Neural crest cell (in vitro differentiated cells): ENCODE results near the gene C6orf136. TPM values are rescaled to one million over a fixed set of nuclear protein-coding genes. Genes with fewer than 3 reads are reported as not detected.

Experiments used
- DNase-seq: peaks from one replicate; pipeline ENCODE4 v3.0.0; 2021; ENCODE audit warnings: low read depth, mixed read lengths, low spot score
- H3K27ac Mint-ChIP-seq: one replicate; pipeline ENCODE4 v1.8.0; 2021; ENCODE audit warnings: mild to moderate bottlenecking, mixed read lengths; ENCODE audit not compliant: unreplicated experiment
- H3K27me3 Mint-ChIP-seq: 2 replicates; pipeline ENCODE4 v1.8.0; 2021; ENCODE audit warnings: low read depth, mild to moderate bottlenecking, mixed read lengths
- H3K36me3 Mint-ChIP-seq: 2 replicates; pipeline ENCODE4 v1.8.0; 2021; ENCODE audit warnings: low read depth, mild to moderate bottlenecking, mixed read lengths
- H3K4me1 Mint-ChIP-seq: 2 replicates; pipeline ENCODE4 v1.8.0; 2021; ENCODE audit warnings: mixed read lengths
- H3K4me3 Mint-ChIP-seq: one replicate; pipeline ENCODE4 v1.8.0; 2021; ENCODE audit warnings: mild to moderate bottlenecking, mixed read lengths
- H3K9me3 Mint-ChIP-seq: 2 replicates; pipeline ENCODE4 v1.8.0; 2021; ENCODE audit warnings: mixed read lengths
- CTCF ChIP-seq: fragments of 200-600 bp; sonication (generic); conservative IDR thresholded peaks from 2 replicates; pipeline ENCODE4 v1.5.0; 2021; ENCODE audit warnings: antibody characterized with exemption, mild to moderate bottlenecking
- total RNA-seq: library from RNA; stranded (reverse); gene quantifications from 2 replicates; pipeline ENCODE4 v1.2.1, GENCODE V29; 2021

C6orf136 gene
- total RNA-seq, 1 donor from 2014 or later: 17.4 TPM

DNA sequence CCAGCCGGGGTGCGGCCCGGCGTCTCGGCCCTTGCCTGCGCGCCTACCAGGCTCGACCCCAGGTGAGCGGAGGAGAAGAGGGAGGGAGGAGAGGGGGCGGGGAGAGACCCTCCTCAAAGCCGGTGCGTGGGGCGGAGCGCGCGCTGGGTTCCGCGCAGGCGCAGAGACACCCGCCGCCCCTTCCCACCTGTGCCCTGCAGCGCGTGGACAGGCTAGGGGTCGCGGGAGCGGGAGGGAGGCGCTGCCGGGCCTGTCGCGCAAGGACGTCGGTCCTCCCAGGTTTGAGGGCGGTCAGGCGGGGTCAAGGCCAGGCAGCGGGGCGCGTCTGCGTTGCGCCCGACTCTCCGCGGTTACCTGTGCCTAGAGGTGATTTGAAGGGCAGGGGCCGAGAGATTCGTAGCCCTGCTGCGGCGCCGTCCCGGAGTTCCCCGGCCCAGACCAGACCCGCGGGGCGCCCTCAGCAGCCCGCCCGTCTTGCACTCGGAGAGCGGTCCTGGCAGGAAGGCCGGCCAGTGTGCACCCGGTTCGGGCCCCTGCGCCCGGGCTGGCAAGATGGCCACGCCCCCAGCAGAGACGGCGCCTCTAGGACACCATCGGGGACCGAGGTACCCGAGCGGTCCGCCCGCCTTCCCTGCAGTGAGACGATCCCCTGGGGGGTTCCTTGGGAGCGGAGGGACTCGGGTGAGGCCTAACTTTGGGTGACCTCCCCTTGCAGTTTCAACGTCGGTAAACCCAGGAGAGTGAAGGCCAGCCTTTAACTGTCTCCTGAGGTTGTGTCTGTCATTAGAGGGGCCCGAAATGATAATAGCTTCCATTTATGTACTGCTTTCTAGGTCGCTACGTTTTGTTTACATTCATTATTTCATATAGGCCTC, 546 bp downstream of the C6orf136 start:
- DNase-seq: peak; percentile 67
- Mint-ChIP-seq H3K4me3 (peak overlapping the region; percentile 94), H3K27ac (peak overlapping the region; percentile 87), H3K27me3 (no peaks in the 10 kb centered on the region), H3K9me3 (no peaks in the 10 kb centered on the region), H3K36me3 (peaks cover 5% of the 10 kb centered on the region), H3K4me1 (peaks cover 21% of the 10 kb centered on the region)
- no peak for TF ChIP-seq CTCF

GRCh38 chr6:30651143-30651542, 4.2 kb downstream of the C6orf136 start:
- Mint-ChIP-seq H3K36me3 (peaks cover 9% of the 10 kb centered on the region), H3K9me3 (no peaks in the 10 kb centered on the region), H3K4me1 (peaks cover 14% of the 10 kb centered on the region), H3K27me3 (no peaks in the 10 kb centered on the region), H3K27ac (no peak overlapping the region), H3K4me3 (peak overlapping the region; percentile 83)
- DNase-seq: no peak
- TF ChIP-seq CTCF: no peak

DNA sequence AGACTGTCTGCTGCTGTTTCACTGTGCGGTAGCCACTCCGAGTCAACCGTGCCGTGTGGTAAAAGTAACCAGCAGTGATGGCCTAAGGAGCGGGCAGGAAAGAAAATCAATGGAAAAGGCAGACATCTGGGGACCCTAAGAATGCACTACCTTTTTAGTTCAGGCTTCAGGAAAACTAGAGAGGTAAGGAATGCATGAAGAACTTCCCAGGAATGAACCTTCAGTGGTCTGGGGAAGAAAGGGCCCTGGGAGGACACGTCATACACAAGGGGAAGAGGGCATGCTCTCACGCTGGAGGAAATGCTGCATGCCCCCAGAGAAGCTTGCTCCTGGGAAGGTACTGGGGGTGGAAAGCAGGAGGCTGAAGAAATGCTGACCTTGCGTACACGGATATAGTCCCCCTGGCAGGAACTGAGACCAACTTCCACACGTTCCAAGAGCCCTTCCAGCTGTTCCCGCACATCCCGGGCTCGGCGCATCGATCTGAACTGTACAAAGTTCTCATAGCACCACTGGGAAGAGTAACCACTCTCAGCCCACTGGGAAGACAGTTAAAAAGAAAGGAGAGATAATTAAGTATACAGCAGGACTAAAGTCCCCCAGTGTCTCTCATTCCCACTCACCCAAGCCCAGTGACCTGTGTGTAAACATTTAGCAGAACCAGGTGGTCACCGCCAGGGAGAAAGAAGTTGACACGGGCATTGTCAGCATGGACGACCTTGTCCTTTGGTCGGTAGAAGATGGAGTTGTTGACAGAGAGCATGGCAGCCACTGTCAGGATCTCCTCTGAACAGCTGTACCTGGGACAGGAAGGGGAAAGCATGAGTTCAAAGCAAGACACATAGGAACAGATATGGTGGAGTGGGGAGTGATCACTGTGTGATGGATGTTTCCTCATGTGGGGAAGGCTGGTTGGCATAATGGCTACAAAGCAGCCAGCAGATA, 8.1 kb downstream of the C6orf136 start:
- no peaks in the 10 kb centered on the region for H3K9me3 Mint-ChIP-seq
- no peaks in the 10 kb centered on the region for H3K4me1 Mint-ChIP-seq
- no peak for TF ChIP-seq CTCF
- no peak overlapping the region for H3K27ac Mint-ChIP-seq
- no peaks in the 10 kb centered on the region for H3K27me3 Mint-ChIP-seq
- no peak for DNase-seq
- peak overlapping the region; percentile 27 for H3K4me3 Mint-ChIP-seq
- H3K36me3 Mint-ChIP-seq: peaks cover 14% of the 10 kb centered on the region

DNA sequence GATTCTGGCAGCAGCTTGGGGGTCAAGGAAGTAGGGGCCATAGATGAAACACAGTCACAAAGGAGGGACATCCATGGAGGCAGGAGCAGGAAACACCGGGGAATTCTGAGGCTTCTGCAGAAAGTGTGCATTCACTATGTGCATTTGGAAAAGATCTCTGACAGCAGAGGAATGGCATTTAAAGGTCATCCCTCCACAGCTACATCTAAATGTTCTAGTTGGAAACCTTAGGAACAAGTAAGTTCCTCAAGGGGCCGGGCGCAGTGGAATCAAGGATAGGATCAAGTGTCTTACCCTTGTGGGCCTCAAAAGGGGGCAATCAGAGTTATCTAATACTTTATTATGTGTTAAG, 8.8 kb downstream of the C6orf136 start:
- Mint-ChIP-seq H3K27me3 (no peaks in the 10 kb centered on the region), H3K9me3 (no peaks in the 10 kb centered on the region), H3K4me1 (no peaks in the 10 kb centered on the region), H3K36me3 (peaks cover 15% of the 10 kb centered on the region), H3K4me3 (no peak overlapping the region), H3K27ac (no peak overlapping the region)
- no peak for DNase-seq
- no peak for TF ChIP-seq CTCF

DNA sequence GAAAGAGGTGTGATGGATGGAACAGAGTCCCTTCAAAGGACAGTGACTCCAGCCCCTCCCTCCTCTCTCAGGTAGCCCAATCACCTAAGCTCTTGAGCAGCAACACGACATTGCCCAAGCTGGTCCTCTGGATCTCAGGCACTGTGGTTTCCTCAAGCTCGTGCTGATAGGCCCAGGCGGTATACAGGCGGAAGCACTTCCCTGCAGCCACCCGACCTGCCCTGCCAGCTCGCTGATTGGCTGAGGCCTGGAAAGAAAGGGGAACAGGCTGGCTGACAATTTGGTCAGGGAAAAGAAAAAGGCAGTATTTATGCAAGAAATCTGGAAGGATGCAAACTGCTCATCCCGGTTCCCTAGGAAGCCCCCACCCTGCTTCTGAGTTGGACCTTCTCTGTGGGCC, 9.6 kb downstream of the C6orf136 start:
- peaks cover 14% of the 10 kb centered on the region for H3K36me3 Mint-ChIP-seq
- H3K4me3 Mint-ChIP-seq: no peak overlapping the region
- H3K4me1 Mint-ChIP-seq: no peaks in the 10 kb centered on the region
- DNase-seq: no peak
- no peak overlapping the region for H3K27ac Mint-ChIP-seq
- no peaks in the 10 kb centered on the region for H3K9me3 Mint-ChIP-seq
- no peak for TF ChIP-seq CTCF
- no peaks in the 10 kb centered on the region for H3K27me3 Mint-ChIP-seq
